ENCODE data around the gene ASTN1. TPM values are rescaled to one million over a fixed set of nuclear protein-coding genes. Genes with fewer than 3 reads are reported as not detected.

ASTN1 gene
- total RNA-seq, 2 experiments from 2014 or later = not detected

GRCh38 chr1:176904057-176904751 lies 260.3 kb downstream of the ASTN1 start:
- intact Hi-C loops (cut with micrococcal nuclease; ENCODE audit: unreplicated experiment) = no loop called here
- Histone ChIP-seq H3K4me1 (ENCODE audit: insufficient read depth, low read length, poor library complexity, severe bottlenecking) (no peaks in the 10 kb centered on the region), H2AFZ (ENCODE audit: low read length) (no peak overlapping the region), H3K4me2 (ENCODE audit: low read length) (no peak overlapping the region), H3K79me2 (ENCODE audit: insufficient read depth, low read depth, low read length) (no peaks in the 10 kb centered on the region), H3K27ac (ENCODE audit: low read depth, low read length, poor library complexity, severe bottlenecking) (no peak overlapping the region), H3K9me3 (ENCODE audit: low read length) (no peaks in the 10 kb centered on the region), H3K4me3 (ENCODE audit: low read depth, low read length, poor library complexity, severe bottlenecking) (no peak overlapping the region), H4K20me1 (ENCODE audit: insufficient read depth, low read length) (no peaks in the 10 kb centered on the region), H3K9me2 (ENCODE audit: insufficient read depth, low read length) (no peaks in the 10 kb centered on the region), H3K36me3 (ENCODE audit: insufficient read depth, low read length) (no peaks in the 10 kb centered on the region)
- TF ChIP-seq CTCF (conservative IDR thresholded peaks at IDR 0.05; ENCODE audit: low read length) (no peak), EZH2phosphoT487 (IDR thresholded peaks at IDR 0.05; ENCODE audit: borderline replicate concordance, low read depth, low read length) (no peak)
- no peak for DNase-seq (ENCODE audit: low spot score)
- POLR2A ChIA-PET = no interaction called here
- CTCF ChIA-PET (ENCODE audit: unreplicated experiment) = no interaction called here
- no TSS peak for BruUV-seq (replicated peaks)

GRCh38 chr1:176903474-176903873 lies 261.0 kb downstream of the ASTN1 start:
- intact Hi-C loops (cut with micrococcal nuclease; ENCODE audit: unreplicated experiment) = no loop called here
- no peaks in the 10 kb centered on the region for H3K36me3 ChIP-seq (ENCODE audit: insufficient read depth, low read length)

More at GRCh38 chr1:176903474-176903873, 261.0 kb downstream of the ASTN1 start:
- ChIA-PET CTCF (ENCODE audit: unreplicated experiment) (no interaction called here), POLR2A (interaction anchor here (0.5 kb wide), 1 partner anchor 865 kb away, joined by 3 read pairs; no protein-coding TSS in a partner anchor)
- Histone ChIP-seq H3K9me2 (ENCODE audit: insufficient read depth, low read length) (no peaks in the 10 kb centered on the region), H4K20me1 (ENCODE audit: insufficient read depth, low read length) (no peaks in the 10 kb centered on the region), H3K79me2 (ENCODE audit: insufficient read depth, low read depth, low read length) (no peaks in the 10 kb centered on the region), H3K27ac (ENCODE audit: low read depth, low read length, poor library complexity, severe bottlenecking) (no peak overlapping the region), H3K4me3 (ENCODE audit: low read depth, low read length, poor library complexity, severe bottlenecking) (no peak overlapping the region), H3K4me2 (ENCODE audit: low read length) (no peak overlapping the region), H3K9me3 (ENCODE audit: low read length) (no peaks in the 10 kb centered on the region), H2AFZ (ENCODE audit: low read length) (no peak overlapping the region), H3K4me1 (ENCODE audit: insufficient read depth, low read length, poor library complexity, severe bottlenecking) (no peaks in the 10 kb centered on the region)
- no TSS peak for BruUV-seq (replicated peaks)
- DNase-seq (ENCODE audit: low spot score) = no peak
- TF ChIP-seq EZH2phosphoT487 (IDR thresholded peaks at IDR 0.05; ENCODE audit: borderline replicate concordance, low read depth, low read length) (no peak), CTCF (conservative IDR thresholded peaks at IDR 0.05; ENCODE audit: low read length) (no peak)

All from OCI-LY7 (cell line).